Endodermal cell (in vitro differentiated cells): ENCODE data around the gene PLXDC1. TPM values are rescaled to one million over a fixed set of nuclear protein-coding genes. Genes with fewer than 3 reads are reported as not detected.

Experiments
- DNase-seq: peaks from one replicate; pipeline ENCODE4 v3.0.0-alpha.2; 2017
- H3K27ac ChIP-seq: 2 replicates; pipeline ENCODE4 v1.5.1; 2013; ENCODE audit warnings: mild to moderate bottlenecking, low read depth, low read length, moderate library complexity
- H3K27me3 ChIP-seq: 2 replicates; pipeline ENCODE4 v1.6.1; 2013; ENCODE audit warnings: mild to moderate bottlenecking, low read length, moderate library complexity; ENCODE audit not compliant: insufficient read depth, control insufficient read depth, poor library complexity, severe bottlenecking
- H3K36me3 ChIP-seq: 2 replicates; pipeline ENCODE4 v1.7.0; 2013; ENCODE audit warnings: mild to moderate bottlenecking, low read length, moderate library complexity; ENCODE audit not compliant: control insufficient read depth, insufficient read depth
- H3K4me1 ChIP-seq: one replicate; pipeline ENCODE4 v1.7.0; 2013; ENCODE audit warnings: low read length; ENCODE audit not compliant: control insufficient read depth, insufficient read depth
- H3K4me3 ChIP-seq: 2 replicates; pipeline ENCODE4 v1.5.1; 2013; ENCODE audit warnings: mild to moderate bottlenecking, low read length, moderate library complexity
- H3K9ac ChIP-seq: 2 replicates; pipeline ENCODE4 v1.6.1; 2013; ENCODE audit warnings: mild to moderate bottlenecking, low read length, moderate library complexity; ENCODE audit not compliant: poor library complexity, severe bottlenecking; ENCODE audit errors: extremely low read depth
- H3K9me3 ChIP-seq: 2 replicates; pipeline ENCODE4 v1.6.1; 2013; ENCODE audit warnings: mild to moderate bottlenecking, low read length, moderate library complexity; ENCODE audit not compliant: control insufficient read depth
- H3K27ac Mint-ChIP-seq: 2 replicates; pipeline ENCODE4 v1.8.0; 2020; ENCODE audit warnings: mixed read lengths
- H3K27me3 Mint-ChIP-seq: 2 replicates; pipeline ENCODE4 v1.8.0; 2021; ENCODE audit warnings: mild to moderate bottlenecking, mixed read lengths; ENCODE audit not compliant: insufficient read depth
- H3K36me3 Mint-ChIP-seq: 2 replicates; pipeline ENCODE4 v1.8.0; 2020; ENCODE audit warnings: low read depth, mixed read lengths
- H3K4me1 Mint-ChIP-seq: 2 replicates; pipeline ENCODE4 v1.8.0; 2020; ENCODE audit warnings: mixed read lengths
- H3K4me3 Mint-ChIP-seq: 2 replicates; pipeline ENCODE4 v1.8.0; 2020; ENCODE audit warnings: mild to moderate bottlenecking, moderate library complexity, mixed read lengths
- H3K9me3 Mint-ChIP-seq: 2 replicates; pipeline ENCODE4 v1.8.0; 2020; ENCODE audit warnings: mild to moderate bottlenecking, mixed read lengths
- CTCF ChIP-seq: fragments of 200-600 bp; sonication (generic); conservative IDR thresholded peaks from 2 replicates; pipeline ENCODE4 v1.5.0; 2021; ENCODE audit warnings: antibody characterized with exemption, mild to moderate bottlenecking
- WGBS, 2 experiments: methylation state at CpG; one replicate each; pipeline versions ENCODE4 v1.1.5 to v1.1.7; 2013; ENCODE audit warnings: missing lambda C conversion rate in 2 of 2, mixed read lengths in 1 of 2; ENCODE audit not compliant: insufficient coverage in 1 of 2, insufficient read length in 1 of 2; 5-methylcytosine and 5-hydroxymethylcytosine counted together
- total RNA-seq, 2 donors: library from RNA; stranded (reverse); fragmentation: NEBNext Ultra II Directional in 1 of 2; extraction: Animal tissue kit (Norgen Biotek cat#: 25700) in 1 of 2; gene quantifications; 2 replicates in 1 of 2; 3 replicates in 1 of 2; pipeline ENCODE4 v1.2.1, GENCODE V29; 2021

Gene PLXDC1
- total RNA-seq, 2 donors from 2014 or later, result 9.0 TPM

- H3K9ac ChIP-seq, result no peak overlapping the region
- peaks cover 50% of the 10 kb centered on the region for H3K27me3 Mint-ChIP-seq
- DNase-seq, result peak; percentile 74
Observed at GRCh38 chr17:39165178-39165840, 13.9 kb upstream of the PLXDC1 start.

GRCh38 chr17:39164675-39165143, 13.3 kb upstream of the PLXDC1 start:
- no peaks in the 10 kb centered on the region for H3K9me3 ChIP-seq
- WGBS, 2 experiments, result 4 to 5% methylated on average over 15 of the region's 15 CpGs
- H3K4me3 ChIP-seq, result peak overlapping the region; percentile 87
- H3K36me3 ChIP-seq, result no peaks in the 10 kb centered on the region
- H3K9ac ChIP-seq, result no peak overlapping the region
- peaks cover 7% of the 10 kb centered on the region for H3K9me3 Mint-ChIP-seq
- peak; percentile 88 for TF ChIP-seq CTCF
- peak; percentile 99 for DNase-seq
- no peak overlapping the region for H3K27ac ChIP-seq
- H3K4me1 Mint-ChIP-seq, result peaks cover 4% of the 10 kb centered on the region
- no peaks in the 10 kb centered on the region for H3K36me3 Mint-ChIP-seq
- no peak overlapping the region for H3K27ac Mint-ChIP-seq
- peaks cover 24% of the 10 kb centered on the region for H3K27me3 ChIP-seq
- peaks cover 50% of the 10 kb centered on the region for H3K27me3 Mint-ChIP-seq
- peak overlapping the region; percentile 77 for H3K4me3 Mint-ChIP-seq
- H3K4me1 ChIP-seq, result no peaks in the 10 kb centered on the region

More at GRCh38 chr17:39165178-39165840, 13.9 kb upstream of the PLXDC1 start:
- Histone ChIP-seq H3K27me3 (peaks cover 24% of the 10 kb centered on the region), H3K4me3 (peak overlapping the region; percentile 87), H3K9me3 (no peaks in the 10 kb centered on the region), H3K4me1 (no peaks in the 10 kb centered on the region), H3K36me3 (no peaks in the 10 kb centered on the region), H3K27ac (no peak overlapping the region)
- H3K4me1 Mint-ChIP-seq, result peaks cover 4% of the 10 kb centered on the region
- WGBS, 2 experiments, result 29 to 61% methylated on average over 34 to 51 of the region's 51 CpGs
- peaks cover 7% of the 10 kb centered on the region for H3K9me3 Mint-ChIP-seq
- no peak for TF ChIP-seq CTCF
- peak overlapping the region; percentile 77 for H3K4me3 Mint-ChIP-seq
- H3K36me3 Mint-ChIP-seq, result no peaks in the 10 kb centered on the region
- H3K27ac Mint-ChIP-seq, result no peak overlapping the region

GRCh38 chr17:39161962-39162361, 10.5 kb upstream of the PLXDC1 start:
- H3K4me1 ChIP-seq, result no peaks in the 10 kb centered on the region
- H3K27ac ChIP-seq, result no peak overlapping the region
- H3K9me3 ChIP-seq, result no peaks in the 10 kb centered on the region
- no peak for TF ChIP-seq CTCF
- H3K9ac ChIP-seq, result no peak overlapping the region
- no peaks in the 10 kb centered on the region for H3K36me3 Mint-ChIP-seq
- no peak overlapping the region for H3K4me3 ChIP-seq
- peaks cover 34% of the 10 kb centered on the region for H3K27me3 Mint-ChIP-seq
- H3K36me3 ChIP-seq, result no peaks in the 10 kb centered on the region
- no peak for DNase-seq
- H3K4me3 Mint-ChIP-seq, result no peak overlapping the region
- H3K9me3 Mint-ChIP-seq, result no peaks in the 10 kb centered on the region
- WGBS, 2 experiments, result 83 to 88% methylated on average over 1 to 2 of the region's 2 CpGs
- H3K4me1 Mint-ChIP-seq, result peaks cover 4% of the 10 kb centered on the region
- H3K27me3 ChIP-seq, result peaks cover 22% of the 10 kb centered on the region
- no peak overlapping the region for H3K27ac Mint-ChIP-seq
